ENCODE measurements around the gene GRAMD4.

GRCh38 chr22:46676479-46676878, 56.3 kb downstream of the GRAMD4 start:
- TF ChIP-seq NRF1 (IDR thresholded peaks at IDR 0.05; ENCODE audit: low read depth, low read length): no peak
- TF ChIP-seq MAX (IDR thresholded peaks at IDR 0.05; ENCODE audit: low read depth): no peak
- TF ChIP-seq CTCF (IDR thresholded peaks at IDR 0.05): no peak
- no peak for TF ChIP-seq YY1 (IDR thresholded peaks at IDR 0.05; ENCODE audit: low read depth)

All from SK-N-SH (cell line).